ENCODE results near the gene FGF14. TPM values are rescaled to one million over a fixed set of nuclear protein-coding genes. Genes with fewer than 3 reads are reported as not detected.

Gene FGF14
- polyA plus RNA-seq, 1 of the 3 experiments (the other 2 are of a cell fraction): 0.20 TPM

DNA sequence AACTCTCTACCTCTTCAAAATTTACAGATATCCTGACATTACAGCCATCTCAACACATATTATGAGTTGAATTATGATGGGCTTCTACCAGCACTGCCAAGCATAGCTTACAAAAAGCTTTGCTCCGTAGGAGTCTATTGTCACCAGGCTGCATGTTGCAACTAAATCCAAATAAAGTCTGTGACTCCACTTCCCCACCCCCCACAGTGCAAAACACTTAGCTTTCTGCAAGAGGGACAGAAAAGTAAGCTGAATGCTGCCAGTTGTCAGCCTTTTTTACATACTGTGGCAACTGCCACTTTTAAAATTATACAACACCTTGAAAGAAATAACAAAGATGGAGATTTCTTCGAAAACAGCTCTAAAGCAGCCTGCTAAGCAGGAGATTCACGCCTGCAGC, 189.1 kb downstream of the FGF14 start:
- CTCF ChIA-PET: interaction anchor here (0.7 to 1.5 kb wide), 4 partner anchors 14 to 1068 kb away, joined by 3 to 5 read pairs (median 4); no protein-coding TSS in a partner anchor
- Histone ChIP-seq H2AFZ (ENCODE audit: low read depth) (no peak overlapping the region), H3K9me3 (no peaks in the 10 kb centered on the region), H3F3A (replicated peaks; ENCODE audit: insufficient read depth) (no peaks in the 10 kb centered on the region), H3K4me1 (ENCODE audit: control insufficient read depth in 1 of 2, insufficient read depth in 2 of 2, low read depth in 1 of 2, low read length in 1 of 2) (peaks cover 10 to 17% of the 10 kb centered on the region in 2 experiments; a peak in 3 of 4 replicates), H3K27ac (ENCODE audit: low read depth in 2 of 2, low read length in 1 of 2) (peak overlapping the region in 1 of 2 experiments; percentile 3; a peak in 1 of 4 replicates), H3K27me3 (ENCODE audit: insufficient read depth) (no peaks in the 10 kb centered on the region), H4K20me1 (ENCODE audit: insufficient read depth) (no peaks in the 10 kb centered on the region), H3K4me2 (no peak overlapping the region), H3K36me3 (replicated peaks in 1 of 2; ENCODE audit: control insufficient read depth in 1 of 2, insufficient read depth in 2 of 2, low read length in 1 of 2) (peaks cover 0 to 2% of the 10 kb centered on the region in 2 experiments), H3K79me2 (ENCODE audit: insufficient read depth) (no peaks in the 10 kb centered on the region), H3K9me2 (no peaks in the 10 kb centered on the region), H3K9ac (no peak overlapping the region), H3K4me3 (ENCODE audit: low read depth in 2 of 2, low read length in 1 of 2) (no peak overlapping the region)
- WGBS (ENCODE audit: low lambda C conversion rate): 60% methylated on average over 3 of the region's 3 CpGs
- no peak for DNase-seq
- TF ChIP-seq FOXM1 (IDR thresholded peaks at IDR 0.05; ENCODE audit: low read depth) (no peak), FOXJ3 (CRISPR knock-in tag; IDR thresholded peaks at IDR 0.05) (no peak), NRF1 (IDR thresholded peaks at IDR 0.05; ENCODE audit: low read depth, low read length) (no peak), GATA2 (CRISPR knock-in tag; IDR thresholded peaks at IDR 0.05) (no peak), IRF3 (IDR thresholded peaks at IDR 0.05; ENCODE audit: low read depth, low read length) (no peak), RFX5 (IDR thresholded peaks at IDR 0.05; ENCODE audit: low read length) (no peak), JUND (IDR thresholded peaks at IDR 0.05) (no peak), NFIC (IDR thresholded peaks at IDR 0.05; ENCODE audit: borderline replicate concordance) (no peak), CTCF (IDR thresholded peaks at IDR 0.05) (no peak), EP300 (IDR thresholded peaks at IDR 0.05; ENCODE audit: borderline replicate concordance in 1 of 2, low read depth in 1 of 2, low read length in 1 of 2) (no peak), MEF2A (IDR thresholded peaks at IDR 0.05; ENCODE audit: borderline replicate concordance, low read depth) (no peak), SIN3A (IDR thresholded peaks at IDR 0.05; ENCODE audit: borderline replicate concordance, low read depth, low read length) (no peak), CHD2 (IDR thresholded peaks at IDR 0.05; ENCODE audit: low read length, partially characterized antibody) (no peak), GABPA (IDR thresholded peaks at IDR 0.05; ENCODE audit: low read depth) (no peak), EZH2phosphoT487 (IDR thresholded peaks at IDR 0.05; ENCODE audit: borderline replicate concordance, low read depth) (no peak)
- TF ChIP-seq, protein P1, sequence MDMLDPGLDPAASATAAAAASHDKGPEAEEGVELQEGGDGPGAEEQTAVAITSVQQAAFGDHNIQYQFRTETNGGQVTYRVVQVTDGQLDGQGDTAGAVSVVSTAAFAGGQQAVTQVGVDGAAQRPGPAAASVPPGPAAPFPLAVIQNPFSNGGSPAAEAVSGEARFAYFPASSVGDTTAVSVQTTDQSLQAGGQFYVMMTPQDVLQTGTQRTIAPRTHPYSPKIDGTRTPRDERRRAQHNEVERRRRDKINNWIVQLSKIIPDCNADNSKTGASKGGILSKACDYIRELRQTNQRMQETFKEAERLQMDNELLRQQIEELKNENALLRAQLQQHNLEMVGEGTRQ (IDR thresholded peaks at IDR 0.05; ENCODE audit: borderline replicate concordance, low read depth, low read length): no peak
- TF ChIP-seq, protein P2, sequence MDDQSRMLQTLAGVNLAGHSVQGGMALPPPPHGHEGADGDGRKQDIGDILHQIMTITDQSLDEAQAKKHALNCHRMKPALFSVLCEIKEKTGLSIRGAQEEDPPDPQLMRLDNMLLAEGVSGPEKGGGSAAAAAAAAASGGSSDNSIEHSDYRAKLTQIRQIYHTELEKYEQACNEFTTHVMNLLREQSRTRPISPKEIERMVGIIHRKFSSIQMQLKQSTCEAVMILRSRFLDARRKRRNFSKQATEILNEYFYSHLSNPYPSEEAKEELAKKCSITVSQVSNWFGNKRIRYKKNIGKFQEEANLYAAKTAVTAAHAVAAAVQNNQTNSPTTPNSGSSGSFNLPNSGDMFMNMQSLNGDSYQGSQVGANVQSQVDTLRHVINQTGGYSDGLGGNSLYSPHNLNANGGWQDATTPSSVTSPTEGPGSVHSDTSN (IDR thresholded peaks at IDR 0.05): no peak
- TF ChIP-seq, protein P3, sequence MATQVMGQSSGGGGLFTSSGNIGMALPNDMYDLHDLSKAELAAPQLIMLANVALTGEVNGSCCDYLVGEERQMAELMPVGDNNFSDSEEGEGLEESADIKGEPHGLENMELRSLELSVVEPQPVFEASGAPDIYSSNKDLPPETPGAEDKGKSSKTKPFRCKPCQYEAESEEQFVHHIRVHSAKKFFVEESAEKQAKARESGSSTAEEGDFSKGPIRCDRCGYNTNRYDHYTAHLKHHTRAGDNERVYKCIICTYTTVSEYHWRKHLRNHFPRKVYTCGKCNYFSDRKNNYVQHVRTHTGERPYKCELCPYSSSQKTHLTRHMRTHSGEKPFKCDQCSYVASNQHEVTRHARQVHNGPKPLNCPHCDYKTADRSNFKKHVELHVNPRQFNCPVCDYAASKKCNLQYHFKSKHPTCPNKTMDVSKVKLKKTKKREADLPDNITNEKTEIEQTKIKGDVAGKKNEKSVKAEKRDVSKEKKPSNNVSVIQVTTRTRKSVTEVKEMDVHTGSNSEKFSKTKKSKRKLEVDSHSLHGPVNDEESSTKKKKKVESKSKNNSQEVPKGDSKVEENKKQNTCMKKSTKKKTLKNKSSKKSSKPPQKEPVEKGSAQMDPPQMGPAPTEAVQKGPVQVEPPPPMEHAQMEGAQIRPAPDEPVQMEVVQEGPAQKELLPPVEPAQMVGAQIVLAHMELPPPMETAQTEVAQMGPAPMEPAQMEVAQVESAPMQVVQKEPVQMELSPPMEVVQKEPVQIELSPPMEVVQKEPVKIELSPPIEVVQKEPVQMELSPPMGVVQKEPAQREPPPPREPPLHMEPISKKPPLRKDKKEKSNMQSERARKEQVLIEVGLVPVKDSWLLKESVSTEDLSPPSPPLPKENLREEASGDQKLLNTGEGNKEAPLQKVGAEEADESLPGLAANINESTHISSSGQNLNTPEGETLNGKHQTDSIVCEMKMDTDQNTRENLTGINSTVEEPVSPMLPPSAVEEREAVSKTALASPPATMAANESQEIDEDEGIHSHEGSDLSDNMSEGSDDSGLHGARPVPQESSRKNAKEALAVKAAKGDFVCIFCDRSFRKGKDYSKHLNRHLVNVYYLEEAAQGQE (IDR thresholded peaks at IDR 0.05; ENCODE audit: low read depth, low read length): no peak
- POLR2A ChIA-PET: interaction anchor here (0.8 to 1.4 kb wide), 2 partner anchors 10 to 182 kb away, joined by 3 to 4 read pairs; no protein-coding TSS in a partner anchor

Data from SK-N-SH (cell line).